ENCODE results near the gene RTN4RL1.
A peak's percentile ranks its signal among the peaks of the same experiment; 100 is the strongest.

RTN4RL1 gene

GRCh38 chr17:2057760-2058585 lies 32.8 kb upstream of the RTN4RL1 start:
- peak overlapping the region; percentile 32 to 58 for H3K27ac ChIP-seq
- peaks cover 0 to 42% (median 28%) of the 10 kb centered on the region in 4 donors for H3K4me1 ChIP-seq
- no peak for DNase-seq
- no peak for TF ChIP-seq CTCF (IDR thresholded peaks at IDR 0.05)
- peaks cover 0 to 28% of the 10 kb centered on the region in 2 donors for H3K27me3 ChIP-seq
- H3K4me3 ChIP-seq, result peak overlapping the region in 1 of 2 donors; percentile 60
- no peaks in the 10 kb centered on the region for H3K9me3 ChIP-seq
- intact Hi-C loops (cut with DNase I; ENCODE audit: low total_unique reads), result no loop called here
- H3K36me3 ChIP-seq, result peaks cover 3 to 55% (median 21%) of the 10 kb centered on the region in 3 donors

DNA sequence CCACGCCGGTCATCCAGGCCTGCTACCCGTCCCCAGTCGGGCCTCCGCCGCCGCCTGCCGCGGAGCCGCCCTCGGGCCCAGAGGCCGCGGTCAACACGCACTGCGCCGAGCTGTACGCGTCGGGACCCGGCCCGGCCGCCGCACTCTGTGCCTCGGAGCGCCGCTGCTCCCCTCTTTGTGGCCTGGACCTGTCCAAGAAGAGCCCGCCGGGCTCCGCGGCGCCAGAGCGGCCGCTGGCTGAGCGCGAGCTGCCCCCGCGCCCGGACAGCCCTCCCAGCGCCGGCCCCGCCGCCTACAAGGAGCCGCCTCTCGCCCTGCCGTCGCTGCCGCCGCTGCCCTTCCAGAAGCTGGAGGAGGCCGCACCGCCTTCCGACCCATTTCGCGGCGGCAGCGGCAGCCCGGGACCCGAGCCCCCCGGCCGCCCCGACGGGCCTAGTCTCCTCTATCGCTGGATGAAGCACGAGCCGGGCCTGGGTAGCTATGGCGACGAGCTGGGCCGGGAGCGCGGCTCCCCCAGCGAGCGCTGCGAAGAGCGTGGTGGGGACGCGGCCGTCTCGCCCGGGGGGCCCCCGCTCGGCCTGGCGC lies 32.1 kb upstream of the RTN4RL1 start:
- intact Hi-C loops (cut with DNase I; ENCODE audit: low total_unique reads), result no loop called here
- peaks cover 0 to 35% (median 25%) of the 10 kb centered on the region in 4 donors for H3K4me1 ChIP-seq

DNA sequence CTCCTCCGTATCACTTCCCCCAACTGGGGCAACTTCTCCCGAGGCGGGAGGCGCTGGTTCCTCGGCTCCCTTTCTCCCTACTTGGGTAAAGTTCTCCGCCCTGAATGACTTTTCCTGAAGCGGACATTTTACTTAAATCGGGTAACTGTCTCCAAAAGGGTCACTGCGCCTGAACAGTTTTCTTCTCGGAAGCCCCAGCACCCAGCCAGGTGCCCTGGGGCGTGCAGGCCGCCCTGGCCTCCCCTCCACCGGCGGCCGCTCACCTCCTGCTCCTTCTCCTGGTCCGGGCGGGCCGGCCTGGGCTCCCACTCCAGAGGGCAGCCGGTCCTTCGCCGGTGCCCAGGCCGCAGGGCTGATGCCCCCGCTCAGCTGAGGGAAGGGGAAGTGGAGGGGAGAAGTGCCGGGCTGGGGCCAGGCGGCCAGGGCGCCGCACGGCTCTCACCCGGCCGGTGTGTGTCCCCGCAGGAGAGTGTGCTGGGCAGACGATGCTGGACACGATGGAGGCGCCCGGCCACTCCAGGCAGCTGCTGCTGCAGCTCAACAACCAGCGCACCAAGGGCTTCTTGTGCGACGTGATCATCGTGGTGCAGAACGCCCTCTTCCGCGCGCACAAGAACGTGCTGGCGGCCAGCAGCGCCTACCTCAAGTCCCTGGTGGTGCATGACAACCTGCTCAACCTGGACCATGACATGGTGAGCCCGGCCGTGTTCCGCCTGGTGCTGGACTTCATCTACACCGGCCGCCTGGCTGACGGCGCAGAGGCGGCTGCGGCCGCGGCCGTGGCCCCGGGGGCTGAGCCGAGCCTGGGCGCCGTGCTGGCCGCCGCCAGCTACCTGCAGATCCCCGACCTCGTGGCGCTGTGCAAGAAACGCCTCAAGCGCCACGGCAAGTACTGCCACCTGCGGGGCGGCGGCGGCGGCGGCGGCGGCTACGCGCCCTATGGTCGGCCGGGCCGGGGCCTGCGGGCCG lies 31.4 kb upstream of the RTN4RL1 start:
- H3K27me3 ChIP-seq, result peaks cover 0 to 36% of the 10 kb centered on the region in 2 donors
- no peak for DNase-seq

More for the DNA sequence above, 32.1 kb upstream of the RTN4RL1 start:
- Histone ChIP-seq H3K9me3 (no peaks in the 10 kb centered on the region), H3K36me3 (peaks cover 0 to 48% (median 16%) of the 10 kb centered on the region in 3 donors), H3K4me3 (peak overlapping the region; percentile 51 to 60), H3K27me3 (peaks cover 0 to 30% of the 10 kb centered on the region in 2 donors), H3K27ac (no peak overlapping the region)
- TF ChIP-seq CTCF (IDR thresholded peaks at IDR 0.05), result no peak
- DNase-seq, result no peak

GRCh38 chr17:2055292-2056205 lies 30.4 kb upstream of the RTN4RL1 start:
- H3K4me1 ChIP-seq, result peaks cover 0 to 46% (median 36%) of the 10 kb centered on the region in 4 donors
- H3K27ac ChIP-seq, result peak overlapping the region; percentile 65 to 69
- intact Hi-C loops (cut with DNase I; ENCODE audit: low total_unique reads), result loop anchor here (2.0 kb wide), 1 partner anchor 189 kb away; no protein-coding TSS in a partner anchor
- peaks cover 0 to 31% (median 10%) of the 10 kb centered on the region in 3 donors for H3K36me3 ChIP-seq
- no peak for DNase-seq
- H3K9me3 ChIP-seq, result no peaks in the 10 kb centered on the region
- H3K27me3 ChIP-seq, result peaks cover 0 to 45% of the 10 kb centered on the region in 2 donors
- no peak for TF ChIP-seq CTCF (IDR thresholded peaks at IDR 0.05)
- H3K4me3 ChIP-seq, result peak overlapping the region; percentile 51 to 60

More for the DNA sequence above, 31.4 kb upstream of the RTN4RL1 start:
- intact Hi-C loops (cut with DNase I; ENCODE audit: low total_unique reads), result no loop called here
- Histone ChIP-seq H3K36me3 (peaks cover 0 to 40% (median 15%) of the 10 kb centered on the region in 3 donors), H3K9me3 (no peaks in the 10 kb centered on the region), H3K4me3 (peak overlapping the region; percentile 51 to 60), H3K27ac (peak overlapping the region; percentile 55 to 69), H3K4me1 (peaks cover 0 to 37% (median 27%) of the 10 kb centered on the region in 4 donors)
- no peak for TF ChIP-seq CTCF (IDR thresholded peaks at IDR 0.05)
